Skeletal muscle satellite cell (primary cell): ENCODE results near the gene AQP12B. TPM values are rescaled to one million over a fixed set of nuclear protein-coding genes. Genes with fewer than 3 reads are reported as not detected.
"Not testable (repeated sequence)": the region's sequence is repeated elsewhere in the genome, so short reads cannot be mapped to it uniquely, and the experiment has no call there.

Experiments
- H3K27me3 ChIP-seq: 2 replicates; pipeline ENCODE4 v1.7.0; 2013; ENCODE audit warnings: low read length; ENCODE audit not compliant: control insufficient read depth, insufficient read depth
- H3K36me3 ChIP-seq: 2 replicates; pipeline ENCODE4 v1.7.0; 2013; ENCODE audit warnings: mild to moderate bottlenecking, control low read depth, low read length; ENCODE audit not compliant: insufficient read depth
- H3K4me1 ChIP-seq: 2 replicates; pipeline ENCODE4 v1.7.0; 2013; ENCODE audit warnings: low read length; ENCODE audit not compliant: control insufficient read depth, insufficient read depth
- H3K4me2 ChIP-seq: 2 replicates; pipeline ENCODE4 v1.7.0; 2013; ENCODE audit warnings: mild to moderate bottlenecking, low read length
- H3K4me3 ChIP-seq: 2 replicates; pipeline ENCODE4 v1.7.0; 2013; ENCODE audit warnings: low read length
- H3K9ac ChIP-seq: 2 replicates; pipeline ENCODE4 v1.7.0; 2013; ENCODE audit warnings: mild to moderate bottlenecking, low read depth, low read length, moderate library complexity
- H3K9me3 ChIP-seq: replicated peaks from 2 replicates; pipeline ENCODE4 v1.7.0; 2013; ENCODE audit warnings: mild to moderate bottlenecking, control low read depth, low read length
- total RNA-seq: library from RNA; depleted of rRNA; stranded (reverse); fragments of >200 nt; gene quantifications from 2 replicates; pipeline ENCODE4 v1.2.3, GENCODE V29; 2012; rRNA removed

Gene AQP12B
- total RNA-seq: not detected in 2 replicates

- not testable (repeated sequence) for H3K36me3 ChIP-seq, H3K4me1 ChIP-seq, H3K9ac ChIP-seq, H3K9me3 ChIP-seq, H3K4me2 ChIP-seq, H3K4me3 ChIP-seq
- H3K27me3 ChIP-seq: peaks cover 24% of the 10 kb centered on the region
Observed at GRCh38 chr2:240682431-240683224, at the start of gene AQP12B. Gene AQP12B, minus strand, starts transcription at chr2:240682885. Its CDS starts 48 bp downstream, at chr2:240682837.

- Histone ChIP-seq H3K9ac (no peak overlapping the region), H3K36me3 (no peaks in the 10 kb centered on the region), H3K9me3 (no peaks in the 10 kb centered on the region), H3K4me1 (peaks cover 9% of the 10 kb centered on the region), H3K27me3 (peaks cover 45% of the 10 kb centered on the region), H3K4me2 (no peak overlapping the region), H3K4me3 (no peak overlapping the region)
Observed at GRCh38 chr2:240732184-240732583, 49.5 kb upstream of the AQP12B start.

GRCh38 chr2:240731178-240731545 lies 48.5 kb upstream of the AQP12B start:
- Histone ChIP-seq H3K36me3 (no peaks in the 10 kb centered on the region), H3K4me2 (peak overlapping the region; percentile 25), H3K9me3 (no peaks in the 10 kb centered on the region), H3K4me1 (peaks cover 9% of the 10 kb centered on the region), H3K9ac (no peak overlapping the region), H3K27me3 (peaks cover 52% of the 10 kb centered on the region), H3K4me3 (no peak overlapping the region)

GRCh38 chr2:240730501-240731177 lies 48.0 kb upstream of the AQP12B start:
- peaks cover 9% of the 10 kb centered on the region for H3K4me1 ChIP-seq
- H3K9ac ChIP-seq: no peak overlapping the region
- H3K27me3 ChIP-seq: peaks cover 55% of the 10 kb centered on the region
- H3K4me2 ChIP-seq: no peak overlapping the region
- no peaks in the 10 kb centered on the region for H3K9me3 ChIP-seq
- no peaks in the 10 kb centered on the region for H3K36me3 ChIP-seq
- H3K4me3 ChIP-seq: no peak overlapping the region

GRCh38 chr2:240728827-240729226 lies 46.1 kb upstream of the AQP12B start:
- no peak overlapping the region for H3K9ac ChIP-seq
- no peak overlapping the region for H3K4me2 ChIP-seq
- peaks cover 47% of the 10 kb centered on the region for H3K27me3 ChIP-seq
- H3K9me3 ChIP-seq: no peaks in the 10 kb centered on the region
- H3K36me3 ChIP-seq: no peaks in the 10 kb centered on the region
- H3K4me1 ChIP-seq: peaks cover 9% of the 10 kb centered on the region
- H3K4me3 ChIP-seq: no peak overlapping the region

- H3K36me3 ChIP-seq: no peaks in the 10 kb centered on the region
- H3K4me1 ChIP-seq: peaks cover 9% of the 10 kb centered on the region
Observed at GRCh38 chr2:240728361-240728760, 45.7 kb upstream of the AQP12B start.

GRCh38 chr2:240727913-240728312 lies 45.2 kb upstream of the AQP12B start:
- Histone ChIP-seq H3K9me3 (no peaks in the 10 kb centered on the region), H3K4me1 (peaks cover 9% of the 10 kb centered on the region), H3K9ac (no peak overlapping the region), H3K4me3 (no peak overlapping the region), H3K4me2 (no peak overlapping the region), H3K36me3 (no peaks in the 10 kb centered on the region), H3K27me3 (peaks cover 38% of the 10 kb centered on the region)

More at GRCh38 chr2:240728361-240728760, 45.7 kb upstream of the AQP12B start:
- Histone ChIP-seq H3K4me3 (no peak overlapping the region), H3K9me3 (no peaks in the 10 kb centered on the region), H3K4me2 (no peak overlapping the region), H3K27me3 (peaks cover 42% of the 10 kb centered on the region), H3K9ac (no peak overlapping the region)

- Histone ChIP-seq H3K9ac (no peak overlapping the region), H3K4me2 (no peak overlapping the region), H3K36me3 (no peaks in the 10 kb centered on the region), H3K4me1 (peaks cover 9% of the 10 kb centered on the region), H3K9me3 (no peaks in the 10 kb centered on the region), H3K4me3 (no peak overlapping the region), H3K27me3 (peaks cover 38% of the 10 kb centered on the region)
Observed at GRCh38 chr2:240727439-240727838, 44.8 kb upstream of the AQP12B start.

GRCh38 chr2:240726876-240727275 lies 44.2 kb upstream of the AQP12B start:
- H3K4me1 ChIP-seq: peaks cover 9% of the 10 kb centered on the region
- H3K4me3 ChIP-seq: no peak overlapping the region
- H3K27me3 ChIP-seq: peaks cover 38% of the 10 kb centered on the region

GRCh38 chr2:240725671-240726070 lies 43.0 kb upstream of the AQP12B start:
- Histone ChIP-seq H3K27me3 (peaks cover 34% of the 10 kb centered on the region), H3K4me3 (no peak overlapping the region), H3K36me3 (no peaks in the 10 kb centered on the region), H3K4me1 (no peaks in the 10 kb centered on the region), H3K4me2 (no peak overlapping the region), H3K9me3 (no peaks in the 10 kb centered on the region), H3K9ac (no peak overlapping the region)

More at GRCh38 chr2:240726876-240727275, 44.2 kb upstream of the AQP12B start:
- Histone ChIP-seq H3K9ac (no peak overlapping the region), H3K9me3 (no peaks in the 10 kb centered on the region), H3K4me2 (no peak overlapping the region), H3K36me3 (no peaks in the 10 kb centered on the region)

GRCh38 chr2:240725266-240725665 lies 42.6 kb upstream of the AQP12B start:
- Histone ChIP-seq H3K9ac (no peak overlapping the region), H3K36me3 (no peaks in the 10 kb centered on the region), H3K27me3 (peaks cover 30% of the 10 kb centered on the region), H3K4me3 (no peak overlapping the region), H3K4me2 (no peak overlapping the region), H3K9me3 (no peaks in the 10 kb centered on the region), H3K4me1 (no peaks in the 10 kb centered on the region)
